OCI-LY7 (cell line): ENCODE measurements around the gene SUPT4H1.

Source experiments
- EZH2phosphoT487 ChIP-seq: fragments of 200-600 bp; sonication (generic); IDR thresholded peaks from 2 replicates; pipeline ENCODE4 v1.6.1; 2018; ENCODE audit warnings: low read depth, borderline replicate concordance, mild to moderate bottlenecking, mixed run types, antibody characterized with exemption, low read length, moderate library complexity, mixed read lengths
- TF ChIP-seq, protein P1 (sequence below): fragments of 200-600 bp; sonication (generic); conservative IDR thresholded peaks from 2 replicates; pipeline ENCODE4 v1.5.1; 2014; ENCODE audit warnings: mild to moderate bottlenecking, antibody characterized with exemption, low read length, moderate library complexity, mixed read lengths

DNA sequence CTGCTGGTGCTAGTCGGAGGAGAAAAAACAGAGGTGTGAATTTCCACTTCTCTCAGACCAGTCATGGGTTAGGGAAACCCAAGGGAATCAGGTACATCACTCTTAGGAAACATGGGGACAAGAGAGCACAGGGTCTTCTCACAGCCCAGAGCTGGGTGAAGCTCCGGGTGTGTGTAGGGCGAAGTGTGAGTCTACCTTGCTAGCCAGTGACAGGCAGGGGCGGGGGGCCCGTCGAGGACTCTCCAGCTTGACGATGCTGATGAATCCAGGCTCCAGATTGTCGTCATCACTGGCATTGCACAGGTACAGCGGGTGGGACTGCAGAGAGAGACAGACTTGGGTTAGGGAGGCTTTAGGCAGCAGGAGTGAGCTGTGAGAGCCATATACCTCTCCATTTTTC, 18.7 kb upstream of the SUPT4H1 start:
- no peak for TF ChIP-seq EZH2phosphoT487
- TF ChIP-seq, protein P1, sequence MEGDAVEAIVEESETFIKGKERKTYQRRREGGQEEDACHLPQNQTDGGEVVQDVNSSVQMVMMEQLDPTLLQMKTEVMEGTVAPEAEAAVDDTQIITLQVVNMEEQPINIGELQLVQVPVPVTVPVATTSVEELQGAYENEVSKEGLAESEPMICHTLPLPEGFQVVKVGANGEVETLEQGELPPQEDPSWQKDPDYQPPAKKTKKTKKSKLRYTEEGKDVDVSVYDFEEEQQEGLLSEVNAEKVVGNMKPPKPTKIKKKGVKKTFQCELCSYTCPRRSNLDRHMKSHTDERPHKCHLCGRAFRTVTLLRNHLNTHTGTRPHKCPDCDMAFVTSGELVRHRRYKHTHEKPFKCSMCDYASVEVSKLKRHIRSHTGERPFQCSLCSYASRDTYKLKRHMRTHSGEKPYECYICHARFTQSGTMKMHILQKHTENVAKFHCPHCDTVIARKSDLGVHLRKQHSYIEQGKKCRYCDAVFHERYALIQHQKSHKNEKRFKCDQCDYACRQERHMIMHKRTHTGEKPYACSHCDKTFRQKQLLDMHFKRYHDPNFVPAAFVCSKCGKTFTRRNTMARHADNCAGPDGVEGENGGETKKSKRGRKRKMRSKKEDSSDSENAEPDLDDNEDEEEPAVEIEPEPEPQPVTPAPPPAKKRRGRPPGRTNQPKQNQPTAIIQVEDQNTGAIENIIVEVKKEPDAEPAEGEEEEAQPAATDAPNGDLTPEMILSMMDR, result no peak
